K562 (cell line): ENCODE results near the gene CBFA2T3. TPM values are rescaled to one million over a fixed set of nuclear protein-coding genes. Genes with fewer than 3 reads are reported as not detected.

Source experiments
- ATAC-seq: fragments of 200-7000 bp; cut with Tn5 transposase; 3 replicates; pipeline ENCODE4 v1.9.1; 2020; ENCODE audit warnings: moderate library complexity
- BruUV-seq: library from RNA; stranded (reverse); fragments of 400-500 nt; replicated peaks from 2 replicates; lab custom pipeline; 2021; lab: Mats Ljungman, UMichigan
- CTCF ChIA-PET: fragments of 300-600 bp; formaldehyde crosslinking; extraction: SDS; loops from one replicate; lab custom pipeline; 2021; ENCODE audit warnings: low intra/inter-chr PET ratio; lab: Yijun Ruan, JAX
- POLR2A ChIA-PET: fragments of 300-600, 350-650 bp; sonication (Branson Sonifier 250); formaldehyde crosslinking; extraction: SDS; loops from one replicate; lab custom pipeline; 2021; ENCODE audit warnings: antibody characterized with exemption, inconsistent platforms; lab: Yijun Ruan, JAX
- DNase-seq, 4 experiments: peaks; one replicate each; pipeline versions ENCODE4 v3.0.0 to v3.0.0-alpha.2; 2011 to 2018; ENCODE audit warnings: low spot score in 3 of 4, mixed read lengths in 3 of 4; ENCODE audit errors: extremely low read depth in 1 of 4
- FAIRE-seq: peaks from 2 replicates; lab custom pipeline; 2011; peaks lifted over from hg19 to GRCh38; lab: Jason Lieb, UNC
- H2AFZ ChIP-seq: 2 replicates; pipeline ENCODE4 v1.6.0; 2011; ENCODE audit warnings: low read depth, low read length, control low read depth, inconsistent platforms
- H3K27ac ChIP-seq: fragments of 200-600 bp; 3 replicates; pipeline ENCODE4 v1.8.0; 2011; ENCODE audit warnings: low read depth, mild to moderate bottlenecking, control low read depth, inconsistent platforms, low read length, moderate library complexity, mixed read lengths; ENCODE audit errors: extremely low read depth
- H3K27me3 ChIP-seq, 2 experiments: fragments of 300-600 bp in 1 of 2; 2 replicates in 1 of 2; 3 replicates in 1 of 2; pipeline versions ENCODE4 v1.6.0 to v1.8.0; 2011; ENCODE audit warnings: inconsistent platforms in 2 of 2, low read length in 2 of 2, mild to moderate bottlenecking in 1 of 2, mixed read lengths in 1 of 2, moderate library complexity in 1 of 2; ENCODE audit not compliant: control insufficient read depth in 2 of 2, insufficient read depth in 2 of 2
- H3K36me3 ChIP-seq: fragments of 300-600 bp; 3 replicates; pipeline ENCODE4 v1.8.0; 2011; ENCODE audit warnings: mild to moderate bottlenecking, low read length, inconsistent platforms; ENCODE audit not compliant: control insufficient read depth, insufficient read depth
- H3K4me1 ChIP-seq, 2 experiments: fragments of 200-600 bp in 1 of 2; replicated peaks in 1 of 2; 2 replicates in 1 of 2; 3 replicates in 1 of 2; pipeline versions ENCODE4 v1.5.1 to v1.8.0; 2011; ENCODE audit warnings: inconsistent platforms in 2 of 2, low read length in 2 of 2, mild to moderate bottlenecking in 1 of 2, mixed read lengths in 1 of 2, moderate library complexity in 1 of 2; ENCODE audit not compliant: control insufficient read depth in 2 of 2, insufficient read depth in 2 of 2
- H3K4me2 ChIP-seq: 2 replicates; pipeline ENCODE4 v1.6.1; 2011; ENCODE audit warnings: low read length, control low read depth, inconsistent platforms, mixed read lengths; ENCODE audit not compliant: insufficient read depth
- H3K4me3 ChIP-seq: fragments of 200-600 bp; sonication (generic), shearing (Covaris generic); 2 replicates; pipeline ENCODE4 v1.5.1; 2016; ENCODE audit warnings: control low read depth, inconsistent platforms
- H3K79me2 ChIP-seq: fragments of 200-600 bp; 3 replicates; pipeline ENCODE4 v1.8.0; 2011; ENCODE audit warnings: low read length, inconsistent platforms; ENCODE audit not compliant: control insufficient read depth, insufficient read depth
- H3K9ac ChIP-seq, 2 experiments: 2 replicates each; pipeline versions ENCODE4 v1.6.0 to v1.6.1; 2011; ENCODE audit warnings: low read depth in 2 of 2, low read length in 2 of 2, control low read depth in 1 of 2, inconsistent platforms in 1 of 2, mild to moderate bottlenecking in 1 of 2, mixed read lengths in 1 of 2; ENCODE audit not compliant: insufficient read depth in 1 of 2
- H3K9me1 ChIP-seq: one replicate; pipeline ENCODE4 v1.6.0; 2011; ENCODE audit warnings: inconsistent platforms, mild to moderate bottlenecking, low read length, moderate library complexity; ENCODE audit not compliant: control insufficient read depth, insufficient read depth
- H3K9me3 ChIP-seq: replicated peaks from 2 replicates; pipeline ENCODE4 v1.5.1; 2011; ENCODE audit warnings: low read depth, low read length, inconsistent platforms; ENCODE audit not compliant: control insufficient read depth, insufficient read depth
- H4K20me1 ChIP-seq: replicated peaks from 2 replicates; pipeline ENCODE4 v1.6.1; 2011; ENCODE audit warnings: low read length, inconsistent platforms, mixed read lengths; ENCODE audit not compliant: control insufficient read depth, insufficient read depth
- DEAF1 ChIP-seq: fragments of 450-650 bp; formaldehyde crosslinking; IDR thresholded peaks from 2 replicates; pipeline ENCODE4 v1.4.0; 2020; ENCODE audit warnings: mild to moderate bottlenecking, moderate library complexity
- EWSR1 ChIP-seq: fragments of 450-650 bp; IDR thresholded peaks from 2 replicates; pipeline ENCODE4 v1.6.1; 2018; ENCODE audit warnings: borderline replicate concordance, mild to moderate bottlenecking, low read depth, moderate library complexity; ENCODE audit not compliant: partially characterized antibody
- EZH2 ChIP-seq: IDR thresholded peaks from 2 replicates; pipeline ENCODE4 v1.6.1; 2012; ENCODE audit warnings: low read depth, mild to moderate bottlenecking, inconsistent platforms, low read length, borderline replicate concordance
- FIP1L1 ChIP-seq: fragments of 200-400 bp; formaldehyde crosslinking; IDR thresholded peaks from 2 replicates; pipeline ENCODE4 v1.6.1; 2018; ENCODE audit warnings: mild to moderate bottlenecking, low read depth, low read length; ENCODE audit not compliant: poor library complexity, severe bottlenecking
- LARP7 ChIP-seq: fragments of 450-650 bp; IDR thresholded peaks from 2 replicates; pipeline ENCODE4 v1.6.1; 2016
- MCM3 ChIP-seq: fragments of 450-650 bp; IDR thresholded peaks from 2 replicates; pipeline ENCODE4 v1.6.1; 2016
- TBP ChIP-seq: optimal IDR thresholded peaks from 2 replicates; pipeline ENCODE3; 2011; ENCODE audit warnings: low read depth, low read length, improper control_type of control experiment
- ZNF583 ChIP-seq: fragments of 250-450 bp; sonication (Bioruptor Pico); IDR thresholded peaks from 2 replicates; pipeline ENCODE4 v1.4.0; 2020
- WGBS: fragments of 100-300 bp; shearing (Covaris generic); methylation state at CpG from one replicate; pipeline ENCODE4 v1.1.6; 2016; ENCODE audit warnings: low coverage, mixed read lengths; ENCODE audit not compliant: insufficient coverage; ENCODE audit errors: missing lambda C conversion rate; 5-methylcytosine and 5-hydroxymethylcytosine counted together
- in situ Hi-C: fragments of 300-500 bp; cut with MboI; formaldehyde crosslinking; loops from 4 replicates; pipeline ENCODE4 v1.15.0; 2018; ENCODE audit warnings: inconsistent platforms, mixed read lengths
- intact Hi-C: fragments of 100-400 bp; cut with micrococcal nuclease; formaldehyde crosslinking; loops from 2 replicates; pipeline ENCODE4 v1.14.2; 2022
- polyA plus RNA-seq, 8 experiments: library from polyadenylated mRNA; depleted of rRNA in 4 of 8; stranded (reverse) in 5 of 8; unstranded in 3 of 8; fragments of >200 nt; fragmentation: Nextera tagmentation in 2 of 8; fragmentation: Illumina TruSeq in 1 of 8; extraction: Ambion mirVana in 2 of 8; extraction: Trizol in 1 of 8; gene quantifications; 2 replicates each; pipeline versions ENCODE4 v1.2.1 to v1.2.3, GENCODE V29; 2011 to 2014; ENCODE audit warnings: inconsistent platforms in 1 of 8, missing spikeins in 1 of 8
- total RNA-seq, 7 experiments: library from RNA; depleted of rRNA in 6 of 7; stranded (reverse); fragments of >200 nt in 6 of 7; fragmentation: Illumina TruSeq in 2 of 7; extraction: Trizol in 2 of 7; gene quantifications; 2 replicates each; pipeline versions ENCODE4 v1.2.1 to v1.2.3, GENCODE V29; 2011 to 2021; ENCODE audit warnings: low replicate concordance in 1 of 7

The CBFA2T3 gene
- total and polyA plus RNA-seq, 9 of the 15 experiments (the other 6 are each of a cell fraction or from before 2014, with no cell fraction given): 2.3 to 145 (median 6.7) TPM

GRCh38 chr16:88854306-88855111, 122.5 kb downstream of the CBFA2T3 start:
- ATAC-seq (no peak), DNase-seq (peak; percentile 35 to 73 (median 55))
- TF ChIP-seq EZH2: no peak
- TF ChIP-seq FIP1L1: no peak
- TF ChIP-seq EWSR1: no peak
- TF ChIP-seq DEAF1 (CRISPR knock-in tag): no peak
- TF ChIP-seq MCM3: no peak
- no peak for TF ChIP-seq LARP7
- TF ChIP-seq ZNF583 (CRISPR knock-in tag): no peak
- peak; percentile 14 for TF ChIP-seq TBP

More at GRCh38 chr16:88854306-88855111, 122.5 kb downstream of the CBFA2T3 start:
- no peak overlapping the region for H2AFZ ChIP-seq
- H4K20me1 ChIP-seq: no peaks in the 10 kb centered on the region; the same call in 1 of the 2 replicates
- H3K27me3 ChIP-seq: no peaks in the 10 kb centered on the region
- 57% methylated on average over 19 of the region's 20 CpGs for WGBS
- BruUV-seq: no TSS peak
- H3K36me3 ChIP-seq: peaks cover 21% of the 10 kb centered on the region; the same call in 2 of the 3 replicates
- CTCF ChIA-PET: no interaction called here
- no peak overlapping the region for H3K4me3 ChIP-seq
- H3K79me2 ChIP-seq: peaks cover 23% of the 10 kb centered on the region
- no peaks in the 10 kb centered on the region for H3K9me3 ChIP-seq
- in situ Hi-C loops: no loop called here
- H3K9ac ChIP-seq: peak overlapping the region in 1 of 2 experiments; percentile 83; a peak in 2 of 4 replicates
- peaks cover 6% of the 10 kb centered on the region for H3K9me1 ChIP-seq
- no peak overlapping the region for H3K4me2 ChIP-seq
- FAIRE-seq: no peak
- intact Hi-C loops: no loop called here
- POLR2A ChIA-PET: no interaction called here
- peaks cover 8 to 55% of the 10 kb centered on the region in 2 experiments for H3K4me1 ChIP-seq
- H3K27ac ChIP-seq: no peak overlapping the region
